ENCODE data around the gene CFAP70.
"Not testable (repeated sequence)": the region's sequence is repeated elsewhere in the genome, so short reads cannot be mapped to it uniquely, and the experiment has no call there.

CFAP70 gene

GRCh38 chr10:73338801-73339368 is 19.8 kb downstream of the CFAP70 start:
- no peak for DNase-seq

GRCh38 chr10:73333202-73333601 is 25.5 kb downstream of the CFAP70 start:
- no peak for DNase-seq

GRCh38 chr10:73332379-73332778 is 26.3 kb downstream of the CFAP70 start:
- DNase-seq = no peak

- not testable (repeated sequence) for DNase-seq
These were observed 30.1 kb downstream of the CFAP70 start for GRCh38 chr10:73328523-73328922.

GRCh38 chr10:73325290-73325689 is 33.4 kb downstream of the CFAP70 start:
- not testable (repeated sequence) for DNase-seq

GRCh38 chr10:73323582-73323981 is 35.1 kb downstream of the CFAP70 start:
- not testable (repeated sequence) for DNase-seq

GRCh38 chr10:73310475-73310874 is 48.2 kb downstream of the CFAP70 start:
- no peak for DNase-seq

GRCh38 chr10:73307203-73307800 is 51.4 kb downstream of the CFAP70 start:
- DNase-seq = no peak

GRCh38 chr10:73306171-73306708 is 52.4 kb downstream of the CFAP70 start:
- no peak for DNase-seq

GRCh38 chr10:73296946-73297345 is 61.7 kb downstream of the CFAP70 start:
- no peak for DNase-seq

GRCh38 chr10:73293461-73293860 is 65.2 kb downstream of the CFAP70 start:
- DNase-seq = no peak

GRCh38 chr10:73289958-73290357 is 68.7 kb downstream of the CFAP70 start:
- no peak for DNase-seq

GRCh38 chr10:73287441-73287840 is 71.2 kb downstream of the CFAP70 start:
- DNase-seq = no peak

- no peak for DNase-seq
These were observed 77.6 kb downstream of the CFAP70 start for GRCh38 chr10:73281097-73281496.

GRCh38 chr10:73264423-73264822 is 94.2 kb downstream of the CFAP70 start:
- no peak for DNase-seq

GRCh38 chr10:73263693-73264347 is 94.8 kb downstream of the CFAP70 start:
- DNase-seq = no peak

- DNase-seq = no peak
These were observed 95.6 kb downstream of the CFAP70 start for GRCh38 chr10:73262880-73263555.

- DNase-seq = no peak
These were observed 96.4 kb downstream of the CFAP70 start for GRCh38 chr10:73262105-73262730.

- DNase-seq = no peak
These were observed 97.2 kb downstream of the CFAP70 start for GRCh38 chr10:73261362-73261995.

GRCh38 chr10:73258612-73259011 is 100.1 kb downstream of the CFAP70 start:
- DNase-seq = not testable (repeated sequence)

GRCh38 chr10:73253225-73253555 is 105.5 kb downstream of the CFAP70 start:
- DNase-seq = no peak

- peak; percentile 89 for DNase-seq
These were observed 106.0 kb downstream of the CFAP70 start, which contains the start of gene MRPS16 for GRCh38 chr10:73252445-73253224. Gene MRPS16, minus strand, starts transcription at chr10:73252644. Its CDS starts 162 bp downstream, at chr10:73252482.

Measured in NCI-H446 treated with DMSO at 0.1 percent for 48 hours (cell line).